Measurements from ENCODE around the gene MIOS. TPM values are rescaled to one million over a fixed set of nuclear protein-coding genes. Genes with fewer than 3 reads are reported as not detected.

MIOS gene
- total RNA-seq, 1 experiment from 2014 or later, result 65.4 TPM

DNA sequence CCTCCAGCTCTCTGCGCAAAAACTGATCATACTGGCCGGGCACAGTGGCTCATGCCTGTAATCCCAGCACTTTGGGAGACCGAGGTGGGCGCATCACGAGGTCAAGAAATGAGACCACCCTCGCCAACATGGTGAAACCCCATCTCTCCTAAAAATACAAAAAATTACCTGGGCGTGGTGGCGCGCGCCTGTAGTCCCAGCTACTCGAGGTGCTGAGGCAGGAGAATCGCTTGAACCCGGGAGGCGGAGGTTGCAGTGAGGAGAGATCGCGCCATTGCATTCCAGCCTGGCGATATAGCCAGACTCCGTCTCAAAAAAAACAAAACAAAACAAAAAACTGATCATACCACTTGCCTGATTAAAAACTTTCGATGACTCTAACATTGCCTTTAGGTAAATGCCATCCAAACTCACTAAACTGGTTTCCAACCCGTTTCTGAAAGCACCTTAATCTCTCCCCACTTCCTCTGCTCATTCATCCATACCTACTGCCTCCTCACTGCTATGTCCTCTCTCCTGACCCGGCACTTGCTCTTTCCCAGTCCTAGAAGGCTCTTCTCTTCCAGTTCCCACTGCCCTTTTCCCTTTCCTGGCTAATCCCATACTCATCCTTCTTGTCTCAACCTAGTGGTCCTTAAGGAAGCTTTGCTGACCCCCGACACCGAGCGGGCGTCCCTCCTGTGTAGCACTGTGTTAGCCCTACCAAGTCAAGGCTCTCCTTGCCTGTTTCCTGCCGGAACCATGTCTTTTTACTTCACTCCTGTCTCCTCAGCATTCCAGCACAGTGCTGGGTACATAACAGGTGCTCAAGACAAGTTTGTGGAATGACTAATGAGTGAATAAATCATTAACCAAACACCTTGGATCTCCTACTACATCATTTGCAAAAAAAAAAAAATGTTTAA is 686 bp upstream of the MIOS start:
- H3K4me1 Mint-ChIP-seq (ENCODE audit: insufficient read depth, unreplicated experiment), result peaks cover 17% of the 10 kb centered on the region
- no peak for DNase-seq (ENCODE audit: unreplicated experiment)
- H3K36me3 Mint-ChIP-seq (ENCODE audit: insufficient read depth, unreplicated experiment), result peaks cover 9% of the 10 kb centered on the region
- no peak overlapping the region for H3K27ac Mint-ChIP-seq (ENCODE audit: low read depth, unreplicated experiment)
- H3K27me3 Mint-ChIP-seq (ENCODE audit: insufficient read depth, unreplicated experiment), result no peaks in the 10 kb centered on the region
- H3K9me3 Mint-ChIP-seq (ENCODE audit: unreplicated experiment), result no peaks in the 10 kb centered on the region
- intact Hi-C loops (cut with micrococcal nuclease), result loop anchor here (10.0 kb wide), 1 partner anchor 399 kb away; the partner anchor contains the start of gene GLCCI1
- H3K4me3 Mint-ChIP-seq (ENCODE audit: unreplicated experiment), result no peak overlapping the region
- TF ChIP-seq CTCF (IDR thresholded peaks at IDR 0.05; ENCODE audit: unreplicated experiment), result no peak
- ChIA-PET CTCF (interaction anchor here (0.6 to 1.6 kb wide), 5 partner anchors 12 to 384 kb away, joined by 3 to 4 read pairs (median 3); partner anchors contain the start of gene C1GALT1), POLR2A (interaction anchor here (0.6 to 8.1 kb wide), 9 partner anchors 14 to 1181 kb away, joined by 3 to 235 read pairs (median 12); partner anchors contain the start of gene UMAD1)
- TSS peak; percentile 13 for BruUV-seq (replicated peaks)

DNA sequence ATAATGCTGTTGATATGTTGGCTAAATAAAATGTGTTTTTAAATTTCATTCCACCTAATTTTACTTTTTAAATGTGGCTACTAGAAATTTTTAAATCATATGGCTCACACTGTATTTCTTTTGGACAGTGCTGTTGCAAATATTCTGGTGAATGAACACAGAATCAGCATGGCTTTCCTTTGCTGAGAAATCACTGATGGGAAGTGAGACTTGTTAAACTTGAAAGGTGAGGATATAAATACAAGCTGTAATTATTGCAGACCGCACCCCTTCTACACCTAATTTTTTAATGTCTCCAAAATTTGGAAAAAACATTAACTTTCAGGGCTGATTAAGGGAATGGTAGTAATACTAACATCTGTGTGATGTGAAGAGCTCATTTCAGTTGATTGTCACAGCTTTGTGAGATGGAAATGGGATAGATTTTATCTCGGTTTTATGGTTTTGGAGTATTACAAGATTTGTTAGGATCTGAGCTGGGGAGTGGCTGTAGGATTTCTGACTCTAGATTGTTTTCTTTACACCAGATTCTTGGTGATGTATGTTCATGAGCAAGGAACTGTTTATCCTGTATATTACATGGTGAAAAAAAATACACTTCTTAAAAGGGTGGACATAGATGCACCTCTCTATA is 1.3 kb downstream of the MIOS start:
- Mint-ChIP-seq H3K36me3 (ENCODE audit: insufficient read depth, unreplicated experiment) (peaks cover 18% of the 10 kb centered on the region), H3K9me3 (ENCODE audit: unreplicated experiment) (no peaks in the 10 kb centered on the region), H3K4me3 (ENCODE audit: unreplicated experiment) (no peak overlapping the region), H3K27me3 (ENCODE audit: insufficient read depth, unreplicated experiment) (no peaks in the 10 kb centered on the region), H3K27ac (ENCODE audit: low read depth, unreplicated experiment) (peak overlapping the region; percentile 72), H3K4me1 (ENCODE audit: insufficient read depth, unreplicated experiment) (peaks cover 17% of the 10 kb centered on the region)
- ChIA-PET CTCF (interaction anchor here (0.5 to 0.8 kb wide), 3 partner anchors 121 to 463 kb away, joined by 3 to 4 read pairs (median 3); no protein-coding TSS in a partner anchor), POLR2A (interaction anchor here (0.6 to 8.1 kb wide), 16 partner anchors 8 to 693 kb away, joined by 3 to 235 read pairs (median 4); partner anchors contain the start of gene UMAD1)
- TF ChIP-seq CTCF (IDR thresholded peaks at IDR 0.05; ENCODE audit: unreplicated experiment), result no peak
- intact Hi-C loops (cut with micrococcal nuclease), result loop anchor here (10.0 kb wide), 1 partner anchor 397 kb away; the partner anchor contains the start of gene GLCCI1
- peak; percentile 5 for DNase-seq (ENCODE audit: unreplicated experiment)
- TSS peak; percentile 43 for BruUV-seq (replicated peaks)

GRCh38 chr7:7568553-7568952 is 1.9 kb downstream of the MIOS start:
- Mint-ChIP-seq H3K4me1 (ENCODE audit: insufficient read depth, unreplicated experiment) (peaks cover 17% of the 10 kb centered on the region), H3K27me3 (ENCODE audit: insufficient read depth, unreplicated experiment) (no peaks in the 10 kb centered on the region), H3K27ac (ENCODE audit: low read depth, unreplicated experiment) (peak overlapping the region; percentile 72), H3K4me3 (ENCODE audit: unreplicated experiment) (no peak overlapping the region), H3K36me3 (ENCODE audit: insufficient read depth, unreplicated experiment) (peaks cover 23% of the 10 kb centered on the region), H3K9me3 (ENCODE audit: unreplicated experiment) (no peaks in the 10 kb centered on the region)
- no peak for TF ChIP-seq CTCF (IDR thresholded peaks at IDR 0.05; ENCODE audit: unreplicated experiment)
- POLR2A ChIA-PET, result interaction anchor here (0.6 to 8.1 kb wide), 16 partner anchors 7 to 693 kb away, joined by 3 to 235 read pairs (median 4); partner anchors contain the start of gene UMAD1
- CTCF ChIA-PET, result interaction anchor here (0.5 kb wide), 1 partner anchor 122 kb away, joined by 4 read pairs; no protein-coding TSS in a partner anchor
- intact Hi-C loops (cut with micrococcal nuclease), result loop anchor here (10.0 kb wide), 1 partner anchor 396 kb away; the partner anchor contains the start of gene GLCCI1
- BruUV-seq (replicated peaks), result no TSS peak
- no peak for DNase-seq (ENCODE audit: unreplicated experiment)

Data from MCF 10A (cell line).